Breast epithelium (tissue), 3 donors: ENCODE data around the gene CAV1.
"Not testable (repeated sequence)": the region's sequence is repeated elsewhere in the genome, so short reads cannot be mapped to it uniquely, and the experiment has no call there.

Source experiments
- CTCF ChIP-seq, 3 donors: fragments of 450-650 bp; IDR thresholded peaks; one replicate each; pipeline ENCODE4 v1.5.1; 2016 to 2017; ENCODE audit warnings: antibody characterized with exemption in 3 of 3, mild to moderate bottlenecking in 3 of 3, moderate library complexity in 3 of 3
- POLR2AphosphoS5 ChIP-seq, 3 donors: sonication (generic); formaldehyde crosslinking; IDR thresholded peaks; one replicate each; pipeline ENCODE4 v1.6.1; 2017; ENCODE audit warnings: antibody characterized with exemption in 3 of 3

- TF ChIP-seq CTCF, POLR2AphosphoS5 (IDR thresholded peaks at IDR 0.05): not testable (repeated sequence)
These were observed 62.4 kb downstream of the CAV1 start for GRCh38 chr7:116587200-116587599.
